ENCODE data around the gene UNC80.

Gene UNC80

GRCh38 chr2:209767316-209767715 is 4.3 kb upstream of the UNC80 start:
- Histone ChIP-seq H3K27ac (ENCODE audit: low read depth, low read length) (no peak overlapping the region), H3K27me3 (ENCODE audit: low read length) (no peaks in the 10 kb centered on the region), H3K4me3 (ENCODE audit: insufficient read depth, low read length, poor library complexity, severe bottlenecking) (no peak overlapping the region)

GRCh38 chr2:209768557-209768956 is 3.1 kb upstream of the UNC80 start:
- no peaks in the 10 kb centered on the region for H3K9me2 ChIP-seq (replicated peaks; ENCODE audit: insufficient read depth, low read length)
- no peak for TF ChIP-seq EZH2phosphoT487 (conservative IDR thresholded peaks at IDR 0.05; ENCODE audit: low read length)
- TF ChIP-seq, protein P1, sequence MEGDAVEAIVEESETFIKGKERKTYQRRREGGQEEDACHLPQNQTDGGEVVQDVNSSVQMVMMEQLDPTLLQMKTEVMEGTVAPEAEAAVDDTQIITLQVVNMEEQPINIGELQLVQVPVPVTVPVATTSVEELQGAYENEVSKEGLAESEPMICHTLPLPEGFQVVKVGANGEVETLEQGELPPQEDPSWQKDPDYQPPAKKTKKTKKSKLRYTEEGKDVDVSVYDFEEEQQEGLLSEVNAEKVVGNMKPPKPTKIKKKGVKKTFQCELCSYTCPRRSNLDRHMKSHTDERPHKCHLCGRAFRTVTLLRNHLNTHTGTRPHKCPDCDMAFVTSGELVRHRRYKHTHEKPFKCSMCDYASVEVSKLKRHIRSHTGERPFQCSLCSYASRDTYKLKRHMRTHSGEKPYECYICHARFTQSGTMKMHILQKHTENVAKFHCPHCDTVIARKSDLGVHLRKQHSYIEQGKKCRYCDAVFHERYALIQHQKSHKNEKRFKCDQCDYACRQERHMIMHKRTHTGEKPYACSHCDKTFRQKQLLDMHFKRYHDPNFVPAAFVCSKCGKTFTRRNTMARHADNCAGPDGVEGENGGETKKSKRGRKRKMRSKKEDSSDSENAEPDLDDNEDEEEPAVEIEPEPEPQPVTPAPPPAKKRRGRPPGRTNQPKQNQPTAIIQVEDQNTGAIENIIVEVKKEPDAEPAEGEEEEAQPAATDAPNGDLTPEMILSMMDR (IDR thresholded peaks at IDR 0.05; ENCODE audit: insufficient read depth, low read length, poor library complexity, severe bottlenecking): no peak

More at GRCh38 chr2:209767316-209767715, 4.3 kb upstream of the UNC80 start:
- Histone ChIP-seq H3K9me2 (replicated peaks; ENCODE audit: insufficient read depth, low read length) (no peaks in the 10 kb centered on the region), H3K79me2 (ENCODE audit: insufficient read depth, low read length) (no peaks in the 10 kb centered on the region), H3K9me3 (ENCODE audit: insufficient read depth, low read length) (no peaks in the 10 kb centered on the region), H2AFZ (ENCODE audit: low read depth, low read length, severe bottlenecking) (no peak overlapping the region), H3F3A (ENCODE audit: insufficient read depth) (no peaks in the 10 kb centered on the region), H3K36me3 (ENCODE audit: low read length) (no peaks in the 10 kb centered on the region), H3K4me2 (ENCODE audit: low read depth, low read length, poor library complexity, severe bottlenecking) (no peak overlapping the region), H4K20me1 (ENCODE audit: low read depth, low read length) (peaks cover 2% of the 10 kb centered on the region; the same call in 1 of the 2 replicates), H3K9ac (ENCODE audit: low read length) (no peak overlapping the region)
- TF ChIP-seq, protein P1 (IDR thresholded peaks at IDR 0.05; ENCODE audit: insufficient read depth, low read length, poor library complexity, severe bottlenecking): no peak
- TF ChIP-seq EZH2phosphoT487 (conservative IDR thresholded peaks at IDR 0.05; ENCODE audit: low read length): no peak

GRCh38 chr2:209772290-209772685 is 656 bp downstream of the UNC80 start:
- no peak overlapping the region for H3K9ac ChIP-seq (ENCODE audit: low read length)
- H3K36me3 ChIP-seq (ENCODE audit: low read length): no peaks in the 10 kb centered on the region
- H4K20me1 ChIP-seq (ENCODE audit: low read depth, low read length): no peaks in the 10 kb centered on the region
- no peaks in the 10 kb centered on the region for H3K27me3 ChIP-seq (ENCODE audit: low read length)
- H3K9me3 ChIP-seq (ENCODE audit: insufficient read depth, low read length): no peaks in the 10 kb centered on the region
- no peak overlapping the region for H3K27ac ChIP-seq (ENCODE audit: low read depth, low read length)
- TF ChIP-seq EZH2phosphoT487 (conservative IDR thresholded peaks at IDR 0.05; ENCODE audit: low read length): no peak
- TF ChIP-seq, protein P1 (IDR thresholded peaks at IDR 0.05; ENCODE audit: insufficient read depth, low read length, poor library complexity, severe bottlenecking): no peak
- H3K4me2 ChIP-seq (ENCODE audit: low read depth, low read length, poor library complexity, severe bottlenecking): no peak overlapping the region
- H3F3A ChIP-seq (ENCODE audit: insufficient read depth): no peaks in the 10 kb centered on the region
- H2AFZ ChIP-seq (ENCODE audit: low read depth, low read length, severe bottlenecking): no peak overlapping the region
- no peak overlapping the region for H3K4me3 ChIP-seq (ENCODE audit: insufficient read depth, low read length, poor library complexity, severe bottlenecking)
- no peaks in the 10 kb centered on the region for H3K9me2 ChIP-seq (replicated peaks; ENCODE audit: insufficient read depth, low read length)
- no peaks in the 10 kb centered on the region for H3K79me2 ChIP-seq (ENCODE audit: insufficient read depth, low read length)

More at GRCh38 chr2:209768557-209768956, 3.1 kb upstream of the UNC80 start:
- Histone ChIP-seq H3K27me3 (ENCODE audit: low read length) (no peaks in the 10 kb centered on the region), H3K4me2 (ENCODE audit: low read depth, low read length, poor library complexity, severe bottlenecking) (no peak overlapping the region), H3K36me3 (ENCODE audit: low read length) (no peaks in the 10 kb centered on the region), H4K20me1 (ENCODE audit: low read depth, low read length) (0 out of 2 replicates have a peak, but pooled peaks cover 2% of the 10 kb centered on the region), H3K9ac (ENCODE audit: low read length) (no peak overlapping the region), H3K9me3 (ENCODE audit: insufficient read depth, low read length) (no peaks in the 10 kb centered on the region), H3F3A (ENCODE audit: insufficient read depth) (no peaks in the 10 kb centered on the region), H3K4me3 (ENCODE audit: insufficient read depth, low read length, poor library complexity, severe bottlenecking) (no peak overlapping the region), H2AFZ (ENCODE audit: low read depth, low read length, severe bottlenecking) (no peak overlapping the region), H3K79me2 (ENCODE audit: insufficient read depth, low read length) (no peaks in the 10 kb centered on the region), H3K27ac (ENCODE audit: low read depth, low read length) (no peak overlapping the region)

Measured in SU-DHL-6 (cell line).